ENCODE results near the gene TLR4.

The TLR4 gene

DNA sequence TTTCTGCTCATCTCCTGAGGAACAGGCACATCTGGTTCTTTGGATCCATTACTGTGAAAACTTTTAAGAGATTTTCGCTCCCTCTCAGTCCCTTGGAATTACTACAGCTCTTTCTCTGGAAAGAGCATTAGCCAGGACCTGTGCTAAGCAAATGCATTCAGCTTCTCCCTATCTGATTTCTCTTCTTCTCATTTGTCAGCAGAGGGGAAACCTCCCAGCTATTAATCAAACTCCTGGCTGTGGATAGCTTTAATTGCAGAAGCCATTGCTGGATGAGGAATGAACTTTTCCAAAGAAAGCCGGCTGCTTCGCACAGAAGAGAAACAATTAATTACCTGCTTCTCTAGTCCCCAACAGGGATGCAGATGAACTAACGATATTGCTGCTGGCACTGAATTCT lies 37.9 kb downstream of the TLR4 start:
- in situ Hi-C loops (cut with MboI; ENCODE audit: low sequenced_read_pairs) = no loop called here

DNA sequence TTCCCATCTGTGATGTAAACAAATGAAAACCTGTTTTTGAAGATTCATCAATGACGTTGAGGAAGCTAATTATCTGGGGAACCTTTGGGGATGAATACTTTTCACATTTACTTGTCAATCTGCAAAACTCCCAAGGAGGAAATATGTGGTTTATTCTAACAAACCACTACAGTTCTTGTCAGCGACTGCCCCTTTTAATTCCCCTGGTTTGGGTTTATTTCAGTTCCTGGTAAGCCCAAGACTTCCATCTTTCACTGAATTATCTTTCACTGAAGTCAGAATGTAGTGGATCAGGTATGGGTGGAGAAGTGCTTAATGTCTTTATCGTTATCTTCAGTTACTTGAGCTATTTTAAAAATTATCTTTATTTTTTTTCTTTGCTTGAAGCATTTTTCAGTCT lies 40.2 kb downstream of the TLR4 start:
- in situ Hi-C loops (cut with MboI; ENCODE audit: low sequenced_read_pairs) = no loop called here

GRCh38 chr9:117744856-117745389 lies 40.7 kb downstream of the TLR4 start:
- in situ Hi-C loops (cut with MboI; ENCODE audit: low sequenced_read_pairs) = no loop called here

DNA sequence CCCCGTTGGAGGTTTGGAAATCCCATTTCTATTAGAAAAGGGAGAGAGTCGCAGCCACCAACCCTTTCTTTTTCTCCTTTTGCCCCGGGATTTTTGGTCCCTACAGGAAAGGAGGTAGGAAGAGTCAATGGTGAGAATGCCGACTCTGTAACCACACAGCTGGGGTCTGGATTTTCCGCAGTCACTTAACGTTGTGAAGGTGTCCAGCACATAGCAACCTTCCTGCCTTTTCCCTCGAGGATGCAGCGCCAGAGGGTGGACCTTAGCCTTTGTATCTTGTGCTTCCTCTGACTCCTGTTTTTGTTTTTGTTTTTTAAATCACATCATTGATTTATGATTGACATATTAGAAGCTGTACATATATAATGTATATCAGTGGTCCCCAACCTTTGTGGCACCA lies 41.4 kb downstream of the TLR4 start:
- in situ Hi-C loops (cut with MboI; ENCODE audit: low sequenced_read_pairs) = no loop called here

- in situ Hi-C loops (cut with MboI; ENCODE audit: low sequenced_read_pairs) = no loop called here
These were observed 42.1 kb downstream of the TLR4 start for GRCh38 chr9:117746263-117746662.

GRCh38 chr9:117747386-117747970 lies 43.3 kb downstream of the TLR4 start:
- in situ Hi-C loops (cut with MboI; ENCODE audit: low sequenced_read_pairs) = no loop called here

GRCh38 chr9:117750401-117750800 lies 46.2 kb downstream of the TLR4 start:
- in situ Hi-C loops (cut with MboI; ENCODE audit: low sequenced_read_pairs) = no loop called here

DNA sequence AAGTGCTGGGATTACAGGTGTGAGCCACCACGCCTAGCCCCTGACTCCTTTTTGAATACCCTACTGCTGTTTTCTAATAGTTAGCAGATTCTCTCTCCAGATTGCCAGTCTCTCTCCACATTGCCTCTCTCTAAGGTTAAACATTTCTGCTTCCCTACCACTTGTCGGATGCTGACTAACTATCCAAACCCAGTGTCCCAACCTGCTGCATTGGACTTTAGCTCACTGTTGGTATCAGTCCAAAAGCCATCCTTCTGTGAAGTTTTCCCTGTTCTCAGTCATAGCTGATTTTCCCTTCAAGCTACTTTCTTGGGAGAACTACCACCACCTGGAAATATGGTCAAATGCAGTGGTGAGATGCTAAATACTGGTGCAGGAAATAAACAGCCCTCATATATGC lies 48.7 kb downstream of the TLR4 start:
- in situ Hi-C loops (cut with MboI; ENCODE audit: low sequenced_read_pairs) = no loop called here

- in situ Hi-C loops (cut with MboI; ENCODE audit: low sequenced_read_pairs) = no loop called here
These were observed 53.5 kb downstream of the TLR4 start for GRCh38 chr9:117757561-117758190.

DNA sequence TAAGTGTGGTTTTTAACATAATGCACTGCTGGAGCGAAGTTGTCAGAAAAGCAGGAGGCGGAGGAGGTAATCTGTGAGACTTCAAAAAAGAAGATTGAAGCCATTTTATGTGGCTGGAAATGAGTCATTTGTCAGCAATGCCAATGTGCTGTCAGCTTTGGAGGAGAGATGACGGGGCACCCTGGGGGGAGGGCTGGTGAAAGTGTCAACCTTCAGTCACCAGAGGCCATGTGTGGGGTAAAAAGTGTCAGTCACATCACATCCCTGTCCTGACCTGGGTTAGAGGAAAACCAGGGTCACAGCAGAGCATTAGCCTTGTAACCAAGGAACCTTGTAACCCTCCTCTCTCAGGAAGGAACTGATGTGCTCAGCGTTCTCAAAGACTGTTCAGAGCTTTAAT lies 59.1 kb downstream of the TLR4 start:
- in situ Hi-C loops (cut with MboI; ENCODE audit: low sequenced_read_pairs) = no loop called here

GRCh38 chr9:117768750-117769395 lies 64.7 kb downstream of the TLR4 start:
- in situ Hi-C loops (cut with MboI; ENCODE audit: low sequenced_read_pairs) = no loop called here

DNA sequence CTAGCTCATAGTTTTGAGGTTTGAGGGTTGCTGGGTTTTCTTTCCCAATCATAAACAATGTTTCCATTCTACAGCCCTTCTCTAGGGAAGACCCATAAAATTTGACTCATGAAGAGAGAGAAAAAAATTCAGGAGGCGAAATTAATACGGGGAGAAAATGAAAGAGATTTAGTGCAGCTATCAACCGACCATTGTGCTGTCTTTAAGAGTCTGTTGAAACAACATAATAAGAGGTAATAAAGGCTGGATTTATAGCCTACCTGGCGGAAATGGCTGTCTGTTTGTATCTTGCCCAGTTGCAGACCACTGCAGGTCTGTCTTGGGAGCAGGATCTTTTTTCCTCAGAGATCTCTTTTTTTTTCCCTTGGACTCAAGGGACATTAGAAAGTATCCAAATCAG lies 66.9 kb downstream of the TLR4 start:
- in situ Hi-C loops (cut with MboI; ENCODE audit: low sequenced_read_pairs) = no loop called here

DNA sequence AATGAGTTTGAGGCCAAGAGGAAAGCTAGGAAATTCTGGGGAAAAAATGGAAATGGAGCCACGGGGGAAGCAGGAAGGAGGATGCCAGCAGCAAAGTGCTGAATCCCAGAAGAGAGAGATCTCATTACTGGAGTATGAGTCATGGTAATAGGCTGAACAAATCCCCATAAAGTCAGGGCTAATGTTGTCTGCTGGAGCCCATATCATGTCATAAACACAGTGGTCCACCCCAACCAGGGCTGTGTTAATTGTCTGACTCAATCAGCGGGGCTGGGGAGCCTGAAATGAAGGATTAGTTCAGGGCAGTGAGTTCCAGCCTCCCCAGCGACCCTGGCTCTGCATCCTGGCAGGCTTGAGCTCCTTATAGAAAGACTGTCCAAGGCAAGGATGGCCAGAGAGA lies 68.8 kb downstream of the TLR4 start:
- in situ Hi-C loops (cut with MboI; ENCODE audit: low sequenced_read_pairs) = no loop called here

Measured in hTERT RPE-1 (cell line).